ENCODE results near the gene BCAS3.

The BCAS3 gene

GRCh38 chr17:61209106-61209439 lies 531.4 kb downstream of the BCAS3 start:
- in situ Hi-C loops (cut with MboI; ENCODE audit: low sequenced_read_pairs) = no loop called here

DNA sequence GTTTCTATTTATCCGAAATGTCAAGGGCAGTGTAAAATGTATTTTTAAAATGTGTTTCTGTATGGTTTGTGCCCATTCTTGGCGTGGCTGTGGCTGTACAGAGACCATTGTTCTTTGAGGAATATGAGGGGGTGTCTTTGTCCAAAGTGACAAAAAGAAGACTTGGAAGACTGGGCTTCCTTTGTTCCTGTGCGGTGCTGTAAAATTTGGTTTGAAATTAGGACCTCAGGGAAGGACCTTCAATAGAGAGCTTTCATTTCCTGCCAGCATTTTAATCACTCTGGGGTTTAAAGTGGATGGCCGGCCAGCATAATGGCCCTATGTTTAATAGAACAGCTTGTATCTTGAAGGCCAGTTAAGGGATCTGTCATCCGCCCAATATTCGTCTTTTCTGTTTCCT lies 531.9 kb downstream of the BCAS3 start:
- in situ Hi-C loops (cut with MboI; ENCODE audit: low sequenced_read_pairs) = no loop called here

GRCh38 chr17:61211236-61211635 lies 533.6 kb downstream of the BCAS3 start:
- in situ Hi-C loops (cut with MboI; ENCODE audit: low sequenced_read_pairs) = no loop called here

DNA sequence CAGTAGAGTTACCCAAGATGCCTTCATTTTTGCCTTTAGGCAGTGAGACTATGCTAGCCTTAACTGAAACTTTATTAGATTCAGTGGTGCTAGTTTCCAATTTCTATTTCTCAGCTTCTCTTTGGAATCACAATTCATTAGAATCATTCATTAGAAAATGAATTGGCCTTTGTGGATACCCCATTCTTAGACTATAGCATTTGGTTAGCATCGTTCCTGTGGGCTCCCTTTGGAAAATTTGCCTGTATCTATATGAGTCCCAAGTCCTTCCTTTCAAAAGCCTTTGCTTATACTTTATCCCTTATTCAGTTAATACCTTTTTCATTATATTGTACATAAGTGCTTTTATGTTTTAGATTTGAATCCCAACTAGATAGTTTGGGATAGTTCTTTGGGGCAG lies 535.0 kb downstream of the BCAS3 start:
- in situ Hi-C loops (cut with MboI; ENCODE audit: low sequenced_read_pairs) = no loop called here

DNA sequence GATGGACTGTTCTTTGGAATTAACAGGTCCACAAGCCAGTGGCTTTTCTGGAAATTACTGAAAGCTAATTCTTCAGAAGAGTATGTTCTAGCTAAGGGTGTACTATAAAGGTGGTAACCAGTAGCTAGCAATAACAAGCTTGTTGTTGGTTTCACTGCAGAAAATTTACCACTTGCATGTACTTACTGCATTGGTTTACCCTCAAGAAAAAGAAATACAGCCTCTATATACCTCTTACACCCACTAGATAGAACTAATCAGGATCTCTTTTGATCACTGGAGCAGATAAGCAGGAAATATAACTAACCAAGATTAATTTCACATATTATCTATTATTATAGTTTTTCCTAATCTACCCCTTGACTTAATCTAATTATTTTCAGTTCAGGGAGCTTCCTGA lies 537.1 kb downstream of the BCAS3 start:
- in situ Hi-C loops (cut with MboI; ENCODE audit: low sequenced_read_pairs) = no loop called here

GRCh38 chr17:61216066-61216465 lies 538.4 kb downstream of the BCAS3 start:
- in situ Hi-C loops (cut with MboI; ENCODE audit: low sequenced_read_pairs) = no loop called here

DNA sequence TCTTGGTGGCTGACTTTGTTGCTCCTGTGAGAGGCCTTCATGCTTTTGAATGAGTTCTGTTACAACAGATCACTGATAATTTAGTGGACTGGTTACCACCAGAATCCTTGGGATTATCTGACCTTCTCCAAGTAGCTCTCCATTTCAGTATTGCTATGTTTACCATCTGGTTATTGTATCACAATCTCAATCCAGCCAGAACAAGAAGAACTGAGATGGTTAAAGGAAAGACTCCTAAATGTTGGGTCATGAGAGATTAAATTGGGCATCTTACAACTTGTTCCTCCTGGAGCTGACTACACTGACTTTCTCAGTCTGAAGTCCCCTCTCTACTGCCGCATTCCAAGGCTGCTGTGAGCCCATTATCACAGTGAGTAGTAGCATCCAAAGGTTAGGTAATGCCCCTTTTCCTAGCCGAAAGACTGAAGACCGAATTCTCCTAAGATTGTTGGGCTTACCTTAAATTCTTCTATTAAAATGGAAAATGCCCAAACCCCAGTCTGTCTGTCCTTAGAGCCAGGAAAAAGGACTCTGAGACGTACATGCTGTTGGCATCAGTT lies 540.3 kb downstream of the BCAS3 start:
- in situ Hi-C loops (cut with MboI; ENCODE audit: low sequenced_read_pairs) = no loop called here

GRCh38 chr17:61218438-61218837 lies 540.8 kb downstream of the BCAS3 start:
- in situ Hi-C loops (cut with MboI; ENCODE audit: low sequenced_read_pairs) = no loop called here

GRCh38 chr17:61219460-61219859 lies 541.8 kb downstream of the BCAS3 start:
- in situ Hi-C loops (cut with MboI; ENCODE audit: low sequenced_read_pairs) = no loop called here

GRCh38 chr17:61221181-61221580 lies 543.5 kb downstream of the BCAS3 start:
- in situ Hi-C loops (cut with MboI; ENCODE audit: low sequenced_read_pairs) = no loop called here

- in situ Hi-C loops (cut with MboI; ENCODE audit: low sequenced_read_pairs) = no loop called here
Observed at GRCh38 chr17:61221597-61222471, 544.2 kb downstream of the BCAS3 start.

DNA sequence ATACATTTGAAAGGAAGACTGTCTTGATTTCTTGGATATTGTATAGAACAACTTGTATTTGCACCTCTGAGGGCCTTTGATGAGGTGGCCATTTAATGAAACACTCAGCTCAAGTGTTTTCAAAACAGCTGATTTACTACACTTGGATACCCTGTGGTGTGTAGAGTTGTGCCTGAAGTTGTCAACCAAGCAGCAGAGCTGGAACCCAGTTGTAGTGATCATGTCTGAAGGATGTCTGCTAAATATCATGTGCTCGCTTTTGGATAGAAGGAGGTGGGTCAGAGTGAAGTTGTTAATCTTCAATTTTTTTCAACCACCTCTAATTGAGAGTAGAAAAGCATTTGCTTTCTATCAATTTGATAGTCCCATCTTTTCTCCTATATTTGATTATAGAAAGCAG lies 546.1 kb downstream of the BCAS3 start:
- in situ Hi-C loops (cut with MboI; ENCODE audit: low sequenced_read_pairs) = no loop called here

DNA sequence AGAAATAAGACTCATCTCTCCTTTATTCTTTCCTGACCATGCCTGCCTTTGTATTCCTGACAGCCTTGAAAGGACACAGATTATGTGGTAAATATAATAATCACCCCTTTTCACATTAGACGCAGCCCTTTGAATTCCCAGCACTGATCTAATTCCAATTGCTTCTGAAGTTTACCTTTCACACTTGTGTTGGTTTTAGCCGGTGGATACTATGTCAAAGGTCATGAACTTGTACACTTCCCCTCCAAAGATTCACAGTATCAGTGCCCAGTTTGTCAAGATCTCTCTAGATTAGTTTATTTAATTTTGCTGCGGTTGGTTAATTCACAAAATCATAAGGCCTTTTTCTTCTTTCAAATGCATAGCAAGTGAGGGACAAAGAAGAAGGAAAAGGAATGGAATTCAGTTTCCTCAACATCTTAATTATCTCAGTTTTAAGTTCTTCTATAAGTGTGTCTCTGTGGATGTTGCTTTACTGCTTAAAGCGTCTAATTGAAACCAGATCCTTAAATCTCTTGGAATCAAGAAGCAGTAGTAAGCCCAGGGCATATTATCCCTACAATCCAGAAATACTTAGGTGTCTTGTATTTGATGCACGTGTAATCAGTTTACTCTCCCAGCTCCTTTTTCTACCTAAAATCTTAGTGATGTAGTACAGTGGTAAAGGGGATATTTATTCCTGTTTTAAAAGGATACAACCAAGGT lies 547.7 kb downstream of the BCAS3 start:
- in situ Hi-C loops (cut with MboI; ENCODE audit: low sequenced_read_pairs) = no loop called here

DNA sequence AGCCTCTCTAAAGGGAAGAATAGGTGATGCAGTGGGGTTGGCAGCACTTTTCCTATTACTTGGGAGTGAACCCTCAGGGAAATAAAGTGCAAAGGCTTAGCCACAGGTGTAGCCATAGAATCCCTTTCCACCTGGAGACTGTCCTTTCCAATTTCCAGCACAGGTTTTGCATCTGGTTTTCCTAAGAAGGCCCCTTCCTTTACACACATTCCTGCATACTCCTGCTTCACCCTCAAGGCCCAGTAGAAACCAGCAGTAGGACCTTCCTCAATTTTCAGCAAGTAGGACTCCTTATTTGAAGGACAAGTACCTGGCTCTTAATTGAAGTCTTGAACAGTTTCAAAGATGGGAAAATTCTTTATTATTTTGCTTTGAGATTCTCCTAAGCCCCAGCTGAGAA lies 550.2 kb downstream of the BCAS3 start:
- in situ Hi-C loops (cut with MboI; ENCODE audit: low sequenced_read_pairs) = no loop called here

DNA sequence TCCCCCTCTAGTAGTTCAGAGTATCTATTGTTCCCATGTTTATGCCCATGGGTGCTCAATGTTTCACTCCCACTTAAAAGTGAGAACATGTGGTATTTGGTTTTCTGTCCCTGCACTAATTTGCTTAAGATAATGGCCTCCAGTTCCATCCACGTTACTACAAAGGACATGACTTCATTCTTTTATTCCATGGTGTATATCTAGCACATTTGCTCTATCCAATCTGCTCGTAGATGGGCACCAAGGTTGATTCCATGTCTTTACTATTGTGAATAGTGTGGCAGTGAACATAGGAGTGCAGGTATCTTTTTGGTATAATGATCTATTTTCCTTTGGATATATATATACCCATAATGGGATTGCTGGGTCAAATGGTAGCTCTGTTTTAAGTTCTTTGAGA lies 552.8 kb downstream of the BCAS3 start:
- in situ Hi-C loops (cut with MboI; ENCODE audit: low sequenced_read_pairs) = no loop called here

GRCh38 chr17:61230972-61231820 lies 553.5 kb downstream of the BCAS3 start:
- in situ Hi-C loops (cut with MboI; ENCODE audit: low sequenced_read_pairs) = no loop called here

GRCh38 chr17:61232871-61233270 lies 555.2 kb downstream of the BCAS3 start:
- in situ Hi-C loops (cut with MboI; ENCODE audit: low sequenced_read_pairs) = no loop called here

DNA sequence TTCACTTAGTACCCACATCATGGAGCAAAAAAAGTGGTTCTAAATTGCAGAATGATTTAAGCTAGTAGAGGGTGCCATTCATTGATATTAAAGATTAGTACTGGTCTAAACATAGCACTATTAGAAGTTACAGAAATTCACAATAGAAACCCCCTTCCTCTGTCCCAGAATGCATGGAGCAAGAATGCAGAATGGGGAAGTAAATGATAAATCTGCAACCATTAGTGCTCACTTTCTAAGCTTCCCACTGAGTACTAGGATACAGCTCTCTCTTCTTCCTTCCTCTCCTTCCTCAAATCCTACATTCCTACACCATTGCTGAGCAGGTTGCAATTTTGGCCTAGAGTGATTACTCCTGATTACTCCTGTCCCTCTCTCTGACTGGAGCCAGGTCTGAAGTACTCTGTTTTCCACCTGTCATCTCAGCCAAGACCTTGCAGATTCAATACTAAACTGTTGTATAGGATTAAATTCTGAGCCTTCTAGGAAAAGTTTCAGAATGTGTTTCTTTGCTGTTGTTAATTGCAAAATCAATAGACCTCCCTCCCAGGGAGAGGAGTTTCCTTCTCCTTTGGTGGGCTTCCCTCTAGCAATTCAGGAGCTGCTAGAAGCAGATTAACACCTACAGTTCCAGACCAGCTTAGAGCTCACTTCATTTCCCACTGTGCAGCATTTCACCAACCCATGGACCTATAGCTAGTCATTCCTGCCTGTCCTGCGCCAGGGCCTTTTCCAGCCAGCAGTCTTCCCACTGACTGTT lies 556.5 kb downstream of the BCAS3 start:
- in situ Hi-C loops (cut with MboI; ENCODE audit: low sequenced_read_pairs) = no loop called here

DNA sequence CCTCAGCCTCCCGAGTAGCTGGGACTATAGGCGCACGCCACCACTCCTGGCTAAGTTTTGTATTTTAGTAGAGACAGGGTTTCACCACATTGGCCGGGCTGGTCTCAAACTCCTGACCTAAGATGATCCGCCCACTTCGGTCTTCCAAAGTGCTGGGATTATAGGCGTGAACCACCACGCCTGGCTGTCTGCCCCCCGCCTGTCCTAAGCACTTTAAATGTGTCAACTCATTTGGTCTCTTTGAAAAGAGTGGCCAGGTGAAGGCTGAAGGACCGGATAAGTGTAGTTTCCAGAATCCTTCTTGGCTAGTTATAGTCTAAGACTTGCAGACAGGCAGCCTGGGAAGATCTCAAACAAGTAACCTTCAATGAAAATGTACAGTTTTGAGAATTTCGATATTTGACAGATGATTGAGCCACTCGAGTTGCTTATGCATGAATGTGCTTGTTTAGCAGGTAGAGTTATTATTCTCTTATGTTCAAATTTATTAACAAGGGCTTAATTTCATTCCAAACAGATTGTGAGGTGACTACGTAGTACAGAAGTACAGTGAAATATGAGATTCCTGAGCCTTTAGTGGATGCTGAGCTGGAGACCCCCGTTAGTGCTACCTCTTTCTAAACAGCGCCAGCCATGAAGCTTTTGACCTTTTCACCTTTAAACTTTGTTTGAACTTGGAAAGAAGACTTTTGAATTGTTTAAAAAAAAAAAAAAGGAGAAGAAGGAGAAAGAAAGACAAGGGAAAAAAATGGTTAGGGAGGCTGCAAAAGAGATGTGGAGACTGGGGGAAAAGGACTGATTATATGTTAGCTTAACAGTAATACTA lies 557.6 kb downstream of the BCAS3 start:
- in situ Hi-C loops (cut with MboI; ENCODE audit: low sequenced_read_pairs) = no loop called here

- in situ Hi-C loops (cut with MboI; ENCODE audit: low sequenced_read_pairs) = no loop called here
Observed at GRCh38 chr17:61235827-61236197, 558.2 kb downstream of the BCAS3 start.

Measured in HL-60/S4 treated with phorbol 12-myristate 13-acetate at 8.2 ng/mL for 4 days and 3 days (cell line).